GM12878 (cell line): Measurements from ENCODE around the gene ZBTB32. TPM values are rescaled to one million over a fixed set of nuclear protein-coding genes. Genes with fewer than 3 reads are reported as not detected.

Source experiments
- ATF7 ChIP-seq: fragments of 450-650 bp; IDR thresholded peaks from 2 replicates; pipeline ENCODE4 v1.6.1; 2016; ENCODE audit warnings: low read depth, mild to moderate bottlenecking
- CHD2 ChIP-seq: IDR thresholded peaks from 2 replicates; pipeline ENCODE4 v1.6.1; 2011; ENCODE audit warnings: low read depth, low read length, improper control_type of control experiment, borderline replicate concordance
- E2F8 ChIP-seq: fragments of 450-650 bp; IDR thresholded peaks from 2 replicates; pipeline ENCODE4 v1.6.1; 2018; ENCODE audit warnings: mild to moderate bottlenecking, low read depth, moderate library complexity; ENCODE audit not compliant: partially characterized antibody
- EP300 ChIP-seq, 2 experiments: fragments of 150-350 bp in 1 of 2; IDR thresholded peaks; 2 replicates each; pipeline ENCODE4 v1.6.1; 2011 to 2012; ENCODE audit warnings: low read depth in 2 of 2, low read length in 2 of 2, borderline replicate concordance in 1 of 2, improper control_type of control experiment in 1 of 2, inconsistent platforms in 1 of 2; ENCODE audit not compliant: control insufficient read depth in 1 of 2
- ETV6 ChIP-seq, 2 experiments: fragments of 450-650 bp in 1 of 2; IDR thresholded peaks in 1 of 2; conservative IDR thresholded peaks in 1 of 2; 2 replicates each; pipeline ENCODE4 v1.6.1; 2014; ENCODE audit warnings: antibody characterized with exemption in 1 of 2, borderline replicate concordance in 1 of 2, low read depth in 1 of 2, mild to moderate bottlenecking in 1 of 2, moderate library complexity in 1 of 2
- FOS ChIP-seq: IDR thresholded peaks from 3 replicates; pipeline ENCODE4 v1.6.1; 2011; ENCODE audit warnings: borderline replicate concordance; ENCODE audit not compliant: insufficient read length; ENCODE audit errors: extremely low read depth
- GATAD2B ChIP-seq: fragments of 450-650 bp; conservative IDR thresholded peaks from 2 replicates; pipeline ENCODE4 v1.6.1; 2017; ENCODE audit warnings: low read depth, mild to moderate bottlenecking, moderate library complexity
- HCFC1 ChIP-seq: fragments of 150-350 bp; IDR thresholded peaks from 2 replicates; pipeline ENCODE4 v1.6.1; 2014; ENCODE audit warnings: low read length
- IKZF2 ChIP-seq, 2 experiments: fragments of 450-650 bp; IDR thresholded peaks; 2 replicates each; pipeline ENCODE4 v1.6.1; 2017; ENCODE audit warnings: mild to moderate bottlenecking in 2 of 2, moderate library complexity in 2 of 2
- NR2C1 ChIP-seq: fragments of 450-650 bp; IDR thresholded peaks from 2 replicates; pipeline ENCODE4 v1.6.1; 2017; ENCODE audit warnings: antibody characterized with exemption, mild to moderate bottlenecking, moderate library complexity
- PAX8 ChIP-seq: fragments of 450-650 bp; IDR thresholded peaks from 2 replicates; pipeline ENCODE4 v1.6.1; 2017; ENCODE audit warnings: mild to moderate bottlenecking, moderate library complexity
- PML ChIP-seq: IDR thresholded peaks from 2 replicates; pipeline ENCODE4 v1.6.1; 2012; ENCODE audit warnings: low read length, inconsistent platforms
- TAF1 ChIP-seq: IDR thresholded peaks from 2 replicates; pipeline ENCODE4 v1.6.1; 2011; ENCODE audit warnings: mild to moderate bottlenecking, low read depth, low read length, borderline replicate concordance
- ZNF384 ChIP-seq: IDR thresholded peaks from 2 replicates; pipeline ENCODE4 v1.6.1; 2012; ENCODE audit warnings: low read depth, mild to moderate bottlenecking, low read length, improper control_type of control experiment, borderline replicate concordance
- ZNF622 ChIP-seq: fragments of 450-650 bp; IDR thresholded peaks from 2 replicates; pipeline ENCODE4 v1.6.1; 2017; ENCODE audit warnings: mild to moderate bottlenecking, inconsistent platforms
- polyA plus RNA-seq, 11 experiments: library from polyadenylated mRNA; depleted of rRNA in 4 of 11; unstranded in 6 of 11; stranded (reverse) in 5 of 11; fragments of >200 nt; fragmentation: Nextera tagmentation in 4 of 11; fragmentation: Illumina TruSeq in 1 of 11; extraction: Ambion mirVana in 4 of 11; extraction: Trizol in 1 of 11; gene quantifications; 1 replicate in 1 of 11; 2 replicates in 10 of 11; pipeline versions ENCODE4 v1.2.1 to v1.2.3, GENCODE V29; 2011 to 2016; ENCODE audit warnings: inconsistent platforms in 2 of 11, missing spikeins in 2 of 11, low read depth in 1 of 11
- total RNA-seq, 4 experiments: library from RNA; depleted of rRNA in 3 of 4; stranded (reverse); fragments of >200 nt in 3 of 4; fragmentation: Illumina TruSeq in 1 of 4; extraction: Trizol in 1 of 4; gene quantifications; 2 replicates each; pipeline versions ENCODE4 v1.2.1 to v1.2.3, GENCODE V29; 2013 to 2021
- TF ChIP-seq, protein P1 (sequence below): fragments of 450-650 bp; conservative IDR thresholded peaks from 2 replicates; pipeline ENCODE4 v1.6.1; 2017; ENCODE audit warnings: mild to moderate bottlenecking, moderate library complexity
- TF ChIP-seq, protein P2 (sequence below): fragments of 450-650 bp; IDR thresholded peaks from 2 replicates; pipeline ENCODE4 v1.6.1; 2017; ENCODE audit warnings: borderline replicate concordance
- TF ChIP-seq, protein P3 (sequence below), 3 experiments: IDR thresholded peaks in 2 of 3; conservative IDR thresholded peaks in 1 of 3; 2 replicates each; pipeline ENCODE4 v1.5.1; 2011; ENCODE audit warnings: low read depth in 3 of 3, low read length in 3 of 3, mild to moderate bottlenecking in 3 of 3, control low read depth in 2 of 3, moderate library complexity in 2 of 3, inconsistent platforms in 1 of 3, mixed read lengths in 1 of 3; ENCODE audit not compliant: control insufficient read depth in 2 of 3, insufficient read depth in 1 of 3; ENCODE audit errors: extremely low read depth in 1 of 3
- TF ChIP-seq, protein P4 (sequence below): fragments of 450-650 bp; IDR thresholded peaks from 2 replicates; pipeline ENCODE4 v1.6.1; 2017; ENCODE audit warnings: mild to moderate bottlenecking

The ZBTB32 gene
- total and polyA plus RNA-seq, 10 of the 15 experiments (the other 5 are each of a cell fraction or from before 2014, with no cell fraction given) = 1.0 to 46.7 (median 16.0) TPM

DNA sequence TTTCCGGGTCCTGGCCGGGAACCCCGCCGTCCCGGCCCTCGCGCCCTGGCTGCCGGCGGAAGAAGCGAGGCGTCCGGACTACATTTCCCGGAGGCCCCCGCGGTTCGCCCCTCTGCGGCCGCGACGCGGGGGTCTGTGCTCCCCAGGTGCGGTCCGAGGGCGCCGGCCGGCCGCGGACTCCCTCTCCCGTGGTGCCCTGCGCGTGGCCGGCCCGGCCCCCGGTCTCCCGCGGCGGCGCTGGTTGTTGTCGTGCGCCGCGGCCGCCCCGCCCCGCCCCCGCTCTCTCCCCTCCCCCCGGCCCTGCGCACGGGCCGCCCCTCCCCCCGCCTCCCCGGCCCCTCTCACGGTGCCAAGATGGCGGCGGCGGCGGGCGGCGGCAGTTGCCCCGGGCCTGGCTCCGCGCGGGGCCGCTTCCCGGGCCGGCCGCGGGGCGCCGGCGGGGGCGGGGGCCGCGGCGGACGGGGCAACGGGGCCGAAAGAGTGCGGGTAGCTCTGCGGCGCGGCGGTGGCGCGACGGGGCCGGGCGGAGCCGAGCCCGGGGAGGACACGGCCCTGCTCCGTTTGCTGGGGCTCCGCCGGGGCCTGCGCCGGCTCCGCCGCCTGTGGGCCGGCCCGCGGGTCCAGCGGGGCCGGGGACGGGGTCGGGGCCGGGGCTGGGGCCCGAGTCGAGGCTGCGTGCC is 13.4 kb downstream of the ZBTB32 start, which contains the start of gene KMT2B (continued):
- peak; percentile 70 for TF ChIP-seq HCFC1
- no peak for TF ChIP-seq TAF1
- TF ChIP-seq, protein P1, sequence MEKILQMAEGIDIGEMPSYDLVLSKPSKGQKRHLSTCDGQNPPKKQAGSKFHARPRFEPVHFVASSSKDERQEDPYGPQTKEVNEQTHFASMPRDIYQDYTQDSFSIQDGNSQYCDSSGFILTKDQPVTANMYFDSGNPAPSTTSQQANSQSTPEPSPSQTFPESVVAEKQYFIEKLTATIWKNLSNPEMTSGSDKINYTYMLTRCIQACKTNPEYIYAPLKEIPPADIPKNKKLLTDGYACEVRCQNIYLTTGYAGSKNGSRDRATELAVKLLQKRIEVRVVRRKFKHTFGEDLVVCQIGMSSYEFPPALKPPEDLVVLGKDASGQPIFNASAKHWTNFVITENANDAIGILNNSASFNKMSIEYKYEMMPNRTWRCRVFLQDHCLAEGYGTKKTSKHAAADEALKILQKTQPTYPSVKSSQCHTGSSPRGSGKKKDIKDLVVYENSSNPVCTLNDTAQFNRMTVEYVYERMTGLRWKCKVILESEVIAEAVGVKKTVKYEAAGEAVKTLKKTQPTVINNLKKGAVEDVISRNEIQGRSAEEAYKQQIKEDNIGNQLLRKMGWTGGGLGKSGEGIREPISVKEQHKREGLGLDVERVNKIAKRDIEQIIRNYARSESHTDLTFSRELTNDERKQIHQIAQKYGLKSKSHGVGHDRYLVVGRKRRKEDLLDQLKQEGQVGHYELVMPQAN = peak; percentile 4; the same call in 1 of the 2 replicates
- no peak for TF ChIP-seq ATF7
- TF ChIP-seq IKZF2 (IDR thresholded peaks at IDR 0.05) = no peak
- peak; percentile 72; the same call in 1 of the 2 replicates for TF ChIP-seq NR2C1
- TF ChIP-seq FOS = no peak
- TF ChIP-seq PML = no peak
- TF ChIP-seq ZNF622 = no peak
- no peak; the same call in 1 of the 2 replicates for TF ChIP-seq GATAD2B
- no peak for TF ChIP-seq ZNF384
- TF ChIP-seq PAX8 = no peak
- 0 out of 2 replicates have a peak, but pooled peaks have one; percentile 1 for TF ChIP-seq CHD2
- TF ChIP-seq, protein P2, sequence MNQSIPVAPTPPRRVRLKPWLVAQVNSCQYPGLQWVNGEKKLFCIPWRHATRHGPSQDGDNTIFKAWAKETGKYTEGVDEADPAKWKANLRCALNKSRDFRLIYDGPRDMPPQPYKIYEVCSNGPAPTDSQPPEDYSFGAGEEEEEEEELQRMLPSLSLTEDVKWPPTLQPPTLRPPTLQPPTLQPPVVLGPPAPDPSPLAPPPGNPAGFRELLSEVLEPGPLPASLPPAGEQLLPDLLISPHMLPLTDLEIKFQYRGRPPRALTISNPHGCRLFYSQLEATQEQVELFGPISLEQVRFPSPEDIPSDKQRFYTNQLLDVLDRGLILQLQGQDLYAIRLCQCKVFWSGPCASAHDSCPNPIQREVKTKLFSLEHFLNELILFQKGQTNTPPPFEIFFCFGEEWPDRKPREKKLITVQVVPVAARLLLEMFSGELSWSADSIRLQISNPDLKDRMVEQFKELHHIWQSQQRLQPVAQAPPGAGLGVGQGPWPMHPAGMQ = no peak
- no peak for TF ChIP-seq EP300 (IDR thresholded peaks at IDR 0.05; ENCODE audit: borderline replicate concordance in 1 of 2, control insufficient read depth in 1 of 2, low read depth in 2 of 2, low read length in 2 of 2)
- TF ChIP-seq, protein P3, sequence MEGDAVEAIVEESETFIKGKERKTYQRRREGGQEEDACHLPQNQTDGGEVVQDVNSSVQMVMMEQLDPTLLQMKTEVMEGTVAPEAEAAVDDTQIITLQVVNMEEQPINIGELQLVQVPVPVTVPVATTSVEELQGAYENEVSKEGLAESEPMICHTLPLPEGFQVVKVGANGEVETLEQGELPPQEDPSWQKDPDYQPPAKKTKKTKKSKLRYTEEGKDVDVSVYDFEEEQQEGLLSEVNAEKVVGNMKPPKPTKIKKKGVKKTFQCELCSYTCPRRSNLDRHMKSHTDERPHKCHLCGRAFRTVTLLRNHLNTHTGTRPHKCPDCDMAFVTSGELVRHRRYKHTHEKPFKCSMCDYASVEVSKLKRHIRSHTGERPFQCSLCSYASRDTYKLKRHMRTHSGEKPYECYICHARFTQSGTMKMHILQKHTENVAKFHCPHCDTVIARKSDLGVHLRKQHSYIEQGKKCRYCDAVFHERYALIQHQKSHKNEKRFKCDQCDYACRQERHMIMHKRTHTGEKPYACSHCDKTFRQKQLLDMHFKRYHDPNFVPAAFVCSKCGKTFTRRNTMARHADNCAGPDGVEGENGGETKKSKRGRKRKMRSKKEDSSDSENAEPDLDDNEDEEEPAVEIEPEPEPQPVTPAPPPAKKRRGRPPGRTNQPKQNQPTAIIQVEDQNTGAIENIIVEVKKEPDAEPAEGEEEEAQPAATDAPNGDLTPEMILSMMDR (IDR thresholded peaks at IDR 0.05 in 2 of 3, conservative IDR thresholded peaks at IDR 0.05 in 1 of 3; ENCODE audit: control insufficient read depth in 2 of 3, extremely low read depth in 1 of 3, insufficient read depth in 1 of 3, low read depth in 3 of 3, low read length in 3 of 3) = no peak
- no peak for TF ChIP-seq E2F8
- TF ChIP-seq, protein P4, sequence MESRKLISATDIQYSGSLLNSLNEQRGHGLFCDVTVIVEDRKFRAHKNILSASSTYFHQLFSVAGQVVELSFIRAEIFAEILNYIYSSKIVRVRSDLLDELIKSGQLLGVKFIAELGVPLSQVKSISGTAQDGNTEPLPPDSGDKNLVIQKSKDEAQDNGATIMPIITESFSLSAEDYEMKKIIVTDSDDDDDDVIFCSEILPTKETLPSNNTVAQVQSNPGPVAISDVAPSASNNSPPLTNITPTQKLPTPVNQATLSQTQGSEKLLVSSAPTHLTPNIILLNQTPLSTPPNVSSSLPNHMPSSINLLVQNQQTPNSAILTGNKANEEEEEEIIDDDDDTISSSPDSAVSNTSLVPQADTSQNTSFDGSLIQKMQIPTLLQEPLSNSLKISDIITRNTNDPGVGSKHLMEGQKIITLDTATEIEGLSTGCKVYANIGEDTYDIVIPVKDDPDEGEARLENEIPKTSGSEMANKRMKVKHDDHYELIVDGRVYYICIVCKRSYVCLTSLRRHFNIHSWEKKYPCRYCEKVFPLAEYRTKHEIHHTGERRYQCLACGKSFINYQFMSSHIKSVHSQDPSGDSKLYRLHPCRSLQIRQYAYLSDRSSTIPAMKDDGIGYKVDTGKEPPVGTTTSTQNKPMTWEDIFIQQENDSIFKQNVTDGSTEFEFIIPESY = no peak
- TF ChIP-seq ETV6 (conservative IDR thresholded peaks at IDR 0.05 in 1 of 2, IDR thresholded peaks at IDR 0.05 in 1 of 2; ENCODE audit: borderline replicate concordance in 1 of 2, low read depth in 1 of 2) = no peak
